PC-9 (cell line): Measurements from ENCODE around the gene SAPCD1. TPM values are rescaled to one million over a fixed set of nuclear protein-coding genes. Genes with fewer than 3 reads are reported as not detected.
A peak's percentile ranks its signal among the peaks of the same experiment; 100 is the strongest.

Source experiments
- BruUV-seq: library from RNA; stranded (reverse); fragments of 400-500 nt; replicated peaks from 2 replicates; lab custom pipeline; 2021; lab: Mats Ljungman, UMichigan
- CTCF ChIA-PET: fragments of 300-600 bp; sonication (Branson Sonifier 250); formaldehyde crosslinking; loops from one replicate; lab custom pipeline; 2022; ENCODE audit warnings: antibody characterized with exemption; lab: Charles Lee
- POLR2A ChIA-PET: fragments of 300-600 bp; sonication (Branson Sonifier 250); formaldehyde crosslinking; loops from one replicate; lab custom pipeline; 2022; ENCODE audit warnings: antibody characterized with exemption; ENCODE audit not compliant: unreplicated experiment; lab: Charles Lee
- DNase-seq, 2 experiments: peaks; one replicate each; pipeline versions ENCODE4 v3.0.0 to v3.0.0-alpha.2; 2015 to 2022; ENCODE audit warnings: mixed read lengths in 1 of 2
- H2AFZ ChIP-seq: fragments of 200-600 bp; sonication (generic); 2 replicates; pipeline ENCODE4 v1.8.1; 2017; ENCODE audit warnings: antibody characterized with exemption
- H3F3A ChIP-seq: fragments of 200-600 bp; sonication (generic); 2 replicates; pipeline ENCODE4 v1.8.1; 2017; ENCODE audit warnings: antibody characterized with exemption, mild to moderate bottlenecking, low read depth; ENCODE audit not compliant: insufficient read depth
- H3K27ac ChIP-seq: fragments of 200-600 bp; sonication (generic); 2 replicates; pipeline ENCODE4 v1.6.1; 2016; ENCODE audit warnings: mixed run types
- H3K27me3 ChIP-seq: fragments of 200-600 bp; sonication (generic); 2 replicates; pipeline ENCODE4 v1.6.1; 2016; ENCODE audit warnings: low read depth, mixed run types; ENCODE audit not compliant: insufficient read depth
- H3K36me3 ChIP-seq: fragments of 200-600 bp; sonication (generic); 2 replicates; pipeline ENCODE4 v1.6.1; 2016; ENCODE audit warnings: low read depth, mixed run types
- H3K4me1 ChIP-seq: fragments of 200-600 bp; sonication (generic); replicated peaks from 2 replicates; pipeline ENCODE4 v1.6.1; 2016; ENCODE audit warnings: mixed run types; ENCODE audit not compliant: insufficient read depth
- H3K4me2 ChIP-seq: fragments of 200-600 bp; sonication (generic); 2 replicates; pipeline ENCODE4 v1.6.1; 2017; ENCODE audit warnings: mixed run types
- H3K4me3 ChIP-seq: fragments of 200-600 bp; sonication (generic); 2 replicates; pipeline ENCODE4 v1.6.1; 2016; ENCODE audit warnings: mixed run types
- H3K79me2 ChIP-seq: fragments of 200-600 bp; sonication (generic); 2 replicates; pipeline ENCODE4 v1.6.1; 2017; ENCODE audit warnings: low read depth, mixed run types
- H3K9me2 ChIP-seq: fragments of 200-600 bp; sonication (generic); 2 replicates; pipeline ENCODE4 v1.8.1; 2017; ENCODE audit warnings: mild to moderate bottlenecking; ENCODE audit not compliant: insufficient read depth
- H3K9me3 ChIP-seq: fragments of 200-600 bp; sonication (generic); 2 replicates; pipeline ENCODE4 v1.8.1; 2016; ENCODE audit warnings: low read depth; ENCODE audit not compliant: insufficient read depth
- H4K20me1 ChIP-seq: fragments of 200-600 bp; sonication (generic); 2 replicates; pipeline ENCODE4 v1.8.1; 2017; ENCODE audit not compliant: insufficient read depth
- EZH2 ChIP-seq: fragments of 200-600 bp; sonication (generic); IDR thresholded peaks from 2 replicates; pipeline ENCODE4 v1.8.0; 2017; ENCODE audit warnings: antibody characterized with exemption, low read depth
- intact Hi-C: fragments of 100-400 bp; cut with micrococcal nuclease; formaldehyde crosslinking; loops from one replicate; pipeline ENCODE4 v1.10.0; 2022; ENCODE audit not compliant: unreplicated experiment
- total RNA-seq: library from RNA; stranded (reverse); gene quantifications from 2 replicates; pipeline ENCODE4 v1.2.3, GENCODE V29; 2021
- TF ChIP-seq, protein P1 (sequence below): fragments of 200-600 bp; sonication (generic); conservative IDR thresholded peaks from 2 replicates; pipeline ENCODE4 v1.6.1; 2017; ENCODE audit warnings: mixed run types, antibody characterized with exemption, mild to moderate bottlenecking, moderate library complexity

The SAPCD1 gene
- total RNA-seq, 1 experiment from 2014 or later = 11.1 TPM

DNA sequence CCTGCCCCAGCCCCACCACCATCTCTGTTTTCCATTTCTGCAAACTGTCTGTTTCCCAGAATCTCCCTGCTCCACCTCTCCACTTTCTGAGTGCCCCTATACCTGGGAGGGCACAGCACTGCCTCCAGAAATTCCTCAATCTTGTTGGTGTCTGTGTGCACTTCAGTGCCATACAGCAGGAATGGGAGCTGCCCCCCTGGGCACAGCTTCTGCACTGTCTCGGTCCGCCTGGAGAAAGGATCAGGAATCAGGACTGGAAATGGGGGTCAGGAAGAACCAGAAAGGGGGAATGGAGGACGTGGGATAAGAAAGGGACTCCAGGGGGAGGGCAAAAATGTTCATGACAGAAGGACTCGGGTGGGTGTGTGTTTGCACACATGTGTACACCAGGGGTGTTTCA, 28.7 kb upstream of the SAPCD1 start:
- peaks cover 29% of the 10 kb centered on the region for H4K20me1 ChIP-seq
- peaks cover 37% of the 10 kb centered on the region for H3K4me1 ChIP-seq
- ChIA-PET POLR2A (no interaction called here), CTCF (no interaction called here)
- H3K4me2 ChIP-seq = peak overlapping the region; percentile 83
- no peak for TF ChIP-seq EZH2
- TF ChIP-seq, protein P1, sequence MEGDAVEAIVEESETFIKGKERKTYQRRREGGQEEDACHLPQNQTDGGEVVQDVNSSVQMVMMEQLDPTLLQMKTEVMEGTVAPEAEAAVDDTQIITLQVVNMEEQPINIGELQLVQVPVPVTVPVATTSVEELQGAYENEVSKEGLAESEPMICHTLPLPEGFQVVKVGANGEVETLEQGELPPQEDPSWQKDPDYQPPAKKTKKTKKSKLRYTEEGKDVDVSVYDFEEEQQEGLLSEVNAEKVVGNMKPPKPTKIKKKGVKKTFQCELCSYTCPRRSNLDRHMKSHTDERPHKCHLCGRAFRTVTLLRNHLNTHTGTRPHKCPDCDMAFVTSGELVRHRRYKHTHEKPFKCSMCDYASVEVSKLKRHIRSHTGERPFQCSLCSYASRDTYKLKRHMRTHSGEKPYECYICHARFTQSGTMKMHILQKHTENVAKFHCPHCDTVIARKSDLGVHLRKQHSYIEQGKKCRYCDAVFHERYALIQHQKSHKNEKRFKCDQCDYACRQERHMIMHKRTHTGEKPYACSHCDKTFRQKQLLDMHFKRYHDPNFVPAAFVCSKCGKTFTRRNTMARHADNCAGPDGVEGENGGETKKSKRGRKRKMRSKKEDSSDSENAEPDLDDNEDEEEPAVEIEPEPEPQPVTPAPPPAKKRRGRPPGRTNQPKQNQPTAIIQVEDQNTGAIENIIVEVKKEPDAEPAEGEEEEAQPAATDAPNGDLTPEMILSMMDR = no peak
- H3K27me3 ChIP-seq = no peaks in the 10 kb centered on the region
- no peaks in the 10 kb centered on the region for H3K9me2 ChIP-seq
- no TSS peak for BruUV-seq
- intact Hi-C loops = loop anchor here (2.0 to 10.0 kb wide), 2 partner anchors 59 to 189 kb away; partner anchors contain the start of genes ATP6V1G2, DDX39B and NFKBIL1
- peaks cover 37% of the 10 kb centered on the region for H3K36me3 ChIP-seq
- H3K4me3 ChIP-seq = peak overlapping the region; percentile 86; the same call in 1 of the 2 replicates
- no peak overlapping the region for H2AFZ ChIP-seq
- no peaks in the 10 kb centered on the region for H3K9me3 ChIP-seq
- peaks cover 71% of the 10 kb centered on the region for H3F3A ChIP-seq
- H3K79me2 ChIP-seq = peaks cover 51% of the 10 kb centered on the region
- DNase-seq = no peak
- no peak overlapping the region for H3K27ac ChIP-seq

DNA sequence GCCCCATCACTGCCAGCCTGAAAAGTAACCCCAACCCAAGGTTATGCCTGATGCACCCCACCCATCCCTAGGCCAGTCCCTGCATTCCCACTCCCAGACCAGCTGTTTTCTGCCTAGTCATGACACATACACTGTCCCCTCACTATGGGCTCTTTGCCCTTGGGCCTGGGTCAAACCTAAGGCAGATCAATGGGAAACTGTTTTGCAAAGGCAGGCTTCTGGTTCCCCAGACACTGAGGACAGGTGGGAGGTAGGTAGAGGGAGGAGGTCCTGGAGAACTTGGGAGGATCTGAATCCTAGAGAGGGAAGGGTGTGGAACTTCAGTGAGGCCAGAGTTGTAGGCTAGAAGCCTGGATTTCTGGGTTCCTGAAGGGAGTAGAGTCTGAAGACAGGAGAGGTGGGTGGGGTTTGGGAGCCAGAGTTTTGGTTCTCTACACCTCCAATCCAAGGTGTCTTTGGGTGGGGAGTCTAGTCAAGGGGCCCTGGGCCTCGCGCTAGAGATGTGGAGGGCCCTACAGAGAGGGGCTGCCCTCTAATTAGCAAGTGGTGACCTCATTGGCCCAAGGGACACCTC, 28.1 kb upstream of the SAPCD1 start:
- no peak for DNase-seq
- intact Hi-C loops = loop anchor here (2.0 to 10.0 kb wide), 2 partner anchors 58 to 190 kb away; partner anchors contain the start of genes ATP6V1G2, DDX39B and NFKBIL1
- Histone ChIP-seq H3K4me1 (peaks cover 38% of the 10 kb centered on the region), H3K9me3 (no peaks in the 10 kb centered on the region), H4K20me1 (peaks cover 29% of the 10 kb centered on the region), H3K27ac (peak overlapping the region; percentile 73), H2AFZ (no peak overlapping the region), H3F3A (peaks cover 75% of the 10 kb centered on the region), H3K4me3 (peak overlapping the region; percentile 86), H3K27me3 (no peaks in the 10 kb centered on the region), H3K36me3 (peaks cover 37% of the 10 kb centered on the region), H3K9me2 (no peaks in the 10 kb centered on the region), H3K79me2 (peaks cover 51% of the 10 kb centered on the region), H3K4me2 (peak overlapping the region; percentile 83)
- BruUV-seq = no TSS peak
- ChIA-PET POLR2A (interaction anchor here (0.6 kb wide), 1 partner anchor 153 kb away, joined by 4 read pairs; no protein-coding TSS in a partner anchor), CTCF (no interaction called here)
- TF ChIP-seq, protein P1 = no peak
- TF ChIP-seq EZH2 = no peak

- Histone ChIP-seq H3K79me2 (peaks cover 51% of the 10 kb centered on the region), H3K4me1 (peaks cover 39% of the 10 kb centered on the region), H3K36me3 (peaks cover 37% of the 10 kb centered on the region), H3K4me3 (peak overlapping the region; percentile 86), H3K9me3 (no peaks in the 10 kb centered on the region), H3K27ac (peak overlapping the region; percentile 73), H3K9me2 (no peaks in the 10 kb centered on the region), H4K20me1 (peaks cover 29% of the 10 kb centered on the region), H2AFZ (no peak overlapping the region), H3F3A (peaks cover 74% of the 10 kb centered on the region), H3K27me3 (no peaks in the 10 kb centered on the region), H3K4me2 (peak overlapping the region; percentile 83)
- intact Hi-C loops = loop anchor here (2.0 to 10.0 kb wide), 3 partner anchors 58 to 238 kb away; partner anchors contain the start of genes ATP6V1G2, DDX39B, MICB and NFKBIL1
- no TSS peak for BruUV-seq
- TF ChIP-seq, protein P1 = no peak
- no peak for TF ChIP-seq EZH2
- ChIA-PET POLR2A (interaction anchor here (0.6 to 0.7 kb wide), 2 partner anchors 71 to 152 kb away, joined by 4 to 13 read pairs; no protein-coding TSS in a partner anchor), CTCF (interaction anchor here (0.5 to 0.6 kb wide), 2 partner anchors 35 to 43 kb away, joined by 3 to 9 read pairs; no protein-coding TSS in a partner anchor)
- peak; percentile 68 to 72 for DNase-seq
These were observed 27.5 kb upstream of the SAPCD1 start for GRCh38 chr6:31734821-31735406.
